NCI-H1048 (cell line): ENCODE results near the gene ANKRD29.

Source experiments
- DNase-seq: peaks from one replicate; lab custom pipeline; 2025; lab: John Stamatoyannopoulos, UW

ANKRD29 gene, protein sequence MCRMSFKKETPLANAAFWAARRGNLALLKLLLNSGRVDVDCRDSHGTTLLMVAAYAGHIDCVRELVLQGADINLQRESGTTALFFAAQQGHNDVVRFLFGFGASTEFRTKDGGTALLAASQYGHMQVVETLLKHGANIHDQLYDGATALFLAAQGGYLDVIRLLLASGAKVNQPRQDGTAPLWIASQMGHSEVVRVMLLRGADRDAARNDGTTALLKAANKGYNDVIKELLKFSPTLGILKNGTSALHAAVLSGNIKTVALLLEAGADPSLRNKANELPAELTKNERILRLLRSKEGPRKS

DNA sequence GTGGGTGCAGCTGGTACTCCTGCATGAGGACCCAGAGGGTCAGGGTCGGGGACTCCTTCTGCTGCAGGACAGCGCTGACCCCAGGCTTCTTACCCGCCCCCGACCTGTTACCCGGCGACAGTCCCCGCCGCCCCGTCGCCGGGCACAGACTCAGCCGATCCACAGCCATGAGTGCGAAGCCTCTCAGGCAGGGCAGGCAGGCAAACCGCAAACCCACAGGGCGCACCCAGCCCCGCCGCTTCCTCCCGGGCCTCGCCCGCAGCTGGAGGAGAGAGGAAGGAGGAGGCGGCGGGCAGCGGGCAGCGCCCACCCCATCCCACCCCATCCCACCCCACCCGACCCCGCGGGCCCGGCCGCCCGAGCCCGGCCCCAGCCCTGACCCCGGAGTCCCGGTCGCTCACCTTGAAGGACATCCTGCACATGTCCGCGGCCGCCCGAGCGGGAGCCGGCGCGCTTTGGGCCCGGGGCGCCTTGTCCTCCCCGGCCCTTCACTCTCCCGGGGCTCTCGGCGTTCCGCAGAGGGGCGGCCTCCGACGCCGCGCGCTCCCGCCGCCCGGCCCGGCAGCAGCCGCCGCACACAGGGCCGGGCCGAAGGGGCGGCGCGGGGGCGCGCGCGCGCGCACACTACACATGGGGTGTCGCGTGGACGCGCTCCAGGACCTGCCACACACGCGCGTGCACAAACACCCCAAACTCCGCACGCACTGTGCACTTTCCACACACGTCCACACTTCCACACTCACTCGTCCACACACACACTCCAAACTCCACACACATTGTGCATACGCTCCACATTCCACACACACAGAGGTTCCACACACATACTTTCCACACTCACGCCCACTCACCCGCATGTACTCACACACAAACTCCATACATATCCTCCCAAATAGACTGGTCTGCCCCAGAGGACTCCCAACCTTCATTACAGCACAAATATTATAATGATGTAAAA lies at the start of gene ANKRD29:
Gene ANKRD29 (minus strand): TSS at position 603 of the 955 bp plus-strand sequence. CDS start 181 bp downstream, at position 422.
- DNase-seq: no peak

DNA sequence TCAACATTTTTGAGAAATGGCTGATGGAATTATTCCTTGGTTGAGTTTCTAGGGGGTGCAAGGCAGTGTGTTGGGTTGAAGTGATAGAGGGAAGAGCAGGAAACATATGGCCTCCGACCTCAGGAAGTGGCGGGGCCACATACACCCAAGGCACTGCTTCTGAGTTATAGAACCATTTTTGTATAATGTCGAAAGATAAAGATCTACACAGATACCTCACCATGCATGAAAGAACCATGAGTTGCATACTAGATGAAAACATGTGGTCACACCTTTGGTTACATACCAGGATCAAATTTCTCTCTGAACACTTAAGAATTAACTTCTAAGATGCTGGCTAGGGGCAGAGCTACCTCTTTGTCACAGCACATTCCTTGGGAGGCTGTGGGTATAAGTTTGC lies 49.7 kb upstream of the ANKRD29 start:
- DNase-seq: no peak

DNA sequence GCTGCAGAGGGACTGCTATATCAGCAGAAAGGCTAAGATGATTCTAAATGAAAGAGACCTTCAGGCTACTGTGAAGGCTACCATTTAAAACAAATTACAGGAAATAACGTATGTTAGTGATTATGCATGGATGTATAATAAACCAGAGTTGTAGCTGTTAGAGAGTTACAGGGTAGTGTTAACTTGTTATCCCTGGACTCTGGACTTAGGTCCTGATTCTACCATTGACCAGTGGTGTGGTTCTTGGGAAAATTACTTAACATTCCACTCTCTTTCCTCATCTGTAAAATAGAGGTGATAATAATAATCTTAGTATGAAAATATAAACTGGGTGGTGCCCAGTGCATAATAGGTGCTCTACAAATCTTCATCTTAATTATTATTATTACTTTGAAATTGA lies 48.7 kb upstream of the ANKRD29 start:
- DNase-seq: no peak

DNA sequence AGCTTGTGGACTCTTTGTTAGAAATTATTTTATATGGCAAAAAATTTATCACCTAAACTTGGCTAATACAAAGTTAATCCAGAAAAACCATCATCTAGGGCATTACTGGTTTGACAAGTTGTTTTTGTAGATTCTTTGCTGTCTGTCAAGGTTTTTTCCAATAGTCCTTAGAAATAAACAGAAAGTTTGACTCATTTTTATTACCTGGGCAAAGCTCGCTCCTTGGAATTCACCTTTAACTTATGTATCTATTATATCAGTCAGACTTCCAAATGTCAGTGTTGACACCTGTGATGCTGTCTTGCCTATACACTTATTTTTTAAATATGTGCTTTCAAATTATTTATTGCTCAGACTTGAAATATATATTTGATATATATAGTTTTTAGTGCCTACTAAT lies 48.2 kb upstream of the ANKRD29 start:
- no peak for DNase-seq

DNA sequence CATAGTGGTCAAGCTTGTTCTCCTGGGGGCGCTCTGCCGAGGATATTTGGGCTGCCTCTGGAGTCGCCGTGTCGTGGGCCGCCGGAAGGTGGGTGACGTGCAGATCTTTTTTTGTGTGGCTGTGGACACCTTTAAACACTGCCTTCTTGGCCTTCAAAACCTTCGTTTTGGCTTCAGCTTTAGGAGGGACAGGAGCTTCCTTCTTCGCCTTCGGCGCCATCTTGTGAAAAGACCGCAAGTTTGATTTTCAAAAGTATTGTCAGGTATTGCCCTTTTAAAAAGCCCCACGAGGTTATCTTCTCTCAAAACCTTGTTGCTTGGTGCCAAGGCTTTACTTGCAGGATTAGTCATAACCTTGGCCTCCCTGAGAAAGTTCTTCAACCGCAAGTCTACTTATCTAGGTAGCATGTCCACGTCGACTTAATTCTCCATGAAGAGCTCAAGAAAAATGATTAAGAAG lies 47.4 kb upstream of the ANKRD29 start:
- DNase-seq: no peak

DNA sequence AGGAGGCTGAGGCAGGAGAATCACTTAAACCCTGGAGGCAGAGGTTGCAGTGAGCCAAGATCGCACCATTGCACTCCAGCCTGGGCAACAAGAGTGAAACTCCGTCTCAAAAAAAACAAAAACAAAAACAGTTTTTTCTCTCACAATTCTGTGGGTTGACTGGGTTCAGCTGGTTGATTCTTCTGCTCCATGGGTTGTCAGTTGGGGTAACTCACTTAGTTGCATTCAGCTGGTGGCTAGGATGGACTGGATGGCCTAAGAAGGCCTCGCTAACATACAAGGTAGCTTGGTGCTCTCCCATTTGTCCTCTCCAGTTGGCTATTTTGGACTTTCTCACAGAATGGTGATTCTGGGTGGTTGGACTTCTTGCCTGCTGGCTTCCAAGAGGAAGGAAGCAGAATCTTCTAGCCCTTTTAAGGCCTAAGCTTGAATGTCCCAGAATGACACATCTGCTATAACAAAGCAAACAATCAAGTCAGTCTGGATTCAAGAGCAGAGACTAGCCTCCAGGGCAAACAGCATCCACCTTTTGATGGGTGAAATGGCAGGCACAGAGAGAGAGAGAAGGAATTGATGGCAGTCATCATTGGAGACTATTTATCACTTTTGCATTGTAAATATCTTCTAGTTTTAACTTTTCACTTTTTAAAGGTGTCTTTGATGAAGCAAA lies 44.4 kb upstream of the ANKRD29 start:
- no peak for DNase-seq

DNA sequence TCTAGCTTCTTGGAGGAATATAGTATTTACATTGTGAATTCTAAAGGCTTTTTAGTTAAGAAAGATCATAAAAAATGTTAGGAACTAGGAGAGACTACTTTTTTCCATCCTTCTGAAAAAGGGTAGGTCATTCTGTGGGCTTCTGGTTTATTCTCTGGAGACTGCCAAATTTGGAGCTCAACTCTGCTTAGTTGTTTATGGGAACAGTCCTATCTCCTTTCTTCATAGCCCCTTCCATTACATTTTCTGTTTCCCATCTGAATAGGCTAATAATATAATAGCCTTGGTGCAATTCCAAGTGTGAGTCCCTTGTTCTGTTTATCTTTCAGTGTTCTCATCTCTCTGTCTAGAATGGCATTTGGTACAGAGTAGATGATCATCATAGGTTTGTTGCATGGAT lies 42.1 kb upstream of the ANKRD29 start:
- no peak for DNase-seq

DNA sequence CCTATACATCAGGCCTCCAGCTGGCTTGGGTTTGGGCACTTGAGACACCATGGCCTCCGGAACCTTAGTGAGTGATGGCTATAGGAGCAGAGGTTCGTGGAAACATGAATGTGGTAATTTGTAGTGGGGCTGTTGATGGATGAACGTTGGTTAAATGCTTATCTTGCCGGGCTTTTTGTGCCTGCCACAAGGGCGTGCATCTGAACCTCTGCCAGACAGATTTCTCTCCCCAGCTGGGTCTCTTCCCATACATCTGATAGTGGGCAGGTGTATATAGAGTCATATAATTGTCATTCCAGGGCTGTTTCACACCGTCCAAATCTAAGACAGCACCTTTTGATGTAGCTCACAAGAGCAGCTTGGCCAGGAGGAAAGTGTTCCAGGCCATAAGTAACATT lies 41.3 kb upstream of the ANKRD29 start:
- DNase-seq: no peak

DNA sequence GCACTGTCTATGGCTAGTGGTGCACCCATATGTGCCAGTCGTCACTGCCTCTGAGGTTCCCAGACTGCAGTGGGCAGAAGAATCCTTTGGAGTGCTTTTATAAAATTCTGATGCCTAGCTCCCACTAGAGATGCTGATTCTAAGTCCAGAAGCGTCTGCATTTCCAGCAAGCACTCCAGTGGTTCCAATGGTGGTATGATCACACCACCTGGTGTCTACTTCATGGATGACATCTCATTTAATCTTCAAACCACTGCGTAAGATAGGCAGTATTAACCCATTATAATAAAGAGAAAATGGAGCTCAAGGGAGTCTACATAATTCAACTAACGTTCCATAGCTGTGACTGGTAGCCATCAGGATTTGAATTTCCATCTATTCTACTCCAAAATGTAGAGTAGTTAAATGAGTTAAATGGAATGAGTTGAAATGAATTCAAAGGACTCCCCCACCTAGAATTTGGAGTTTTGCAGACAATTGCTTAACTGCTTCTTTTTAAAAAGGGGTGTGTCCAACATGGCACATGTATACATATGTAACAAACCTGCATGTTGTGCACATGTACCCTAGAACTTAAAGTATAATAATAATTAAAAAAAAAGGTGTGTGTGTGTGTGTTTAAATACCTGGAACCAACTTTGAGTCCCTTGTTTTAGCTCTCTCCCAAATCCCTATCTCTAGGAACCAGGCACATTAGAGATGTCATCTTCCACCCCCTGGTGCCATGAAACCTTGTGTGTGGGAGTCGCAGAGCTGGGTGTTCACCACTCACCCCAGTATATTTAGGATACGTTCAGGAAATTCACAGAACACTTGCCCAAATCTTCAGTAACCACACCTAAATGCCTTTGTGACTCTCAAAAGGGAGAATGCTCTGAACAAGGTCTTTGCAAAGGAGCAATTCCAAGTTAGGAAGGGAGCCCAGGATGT lies 40.6 kb upstream of the ANKRD29 start:
- no peak for DNase-seq

DNA sequence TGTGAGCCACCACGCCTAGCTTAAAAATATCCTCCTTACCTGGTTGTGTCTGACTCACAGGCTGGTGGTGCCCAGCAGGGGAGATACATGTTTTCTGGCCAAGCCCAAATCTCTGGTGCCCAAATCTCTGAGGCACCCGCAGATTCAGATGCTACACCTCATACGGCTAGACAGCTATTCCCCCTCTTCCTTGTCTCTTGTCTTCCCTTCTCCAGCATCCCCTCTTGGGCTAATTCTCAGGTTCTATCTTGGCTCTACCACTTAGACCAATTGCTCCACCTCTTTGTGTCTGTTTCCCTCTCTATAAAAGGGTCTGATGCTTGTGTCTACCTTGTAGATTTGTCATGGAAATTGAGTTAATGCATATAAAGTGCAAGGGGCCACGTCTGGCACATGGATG lies 39.9 kb upstream of the ANKRD29 start:
- DNase-seq: no peak

DNA sequence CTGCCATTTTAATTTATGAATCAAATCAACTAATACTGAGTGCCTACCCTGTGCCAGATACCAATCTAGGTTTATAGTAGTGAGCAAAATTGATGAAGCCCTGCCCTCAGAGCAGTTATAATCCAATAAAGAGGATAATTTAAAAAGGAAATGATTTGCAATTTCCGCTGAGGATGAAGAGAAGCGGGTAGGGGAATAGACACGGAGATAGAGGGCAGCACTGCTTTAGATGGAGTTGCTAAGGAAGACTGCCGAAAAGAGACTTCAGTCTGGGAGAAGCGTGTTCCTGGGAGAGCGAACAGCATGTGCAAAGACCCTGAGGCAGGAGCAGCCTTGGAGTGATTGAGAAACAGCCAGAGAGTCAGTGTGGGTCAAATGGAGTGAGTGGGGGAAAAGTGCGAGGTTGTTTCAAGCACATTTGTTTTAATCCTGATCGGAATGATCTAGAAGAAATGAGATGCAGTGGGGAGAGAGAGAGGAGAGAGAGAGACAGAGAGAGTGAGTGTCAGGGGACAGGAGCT lies 38.9 kb upstream of the ANKRD29 start:
- no peak for DNase-seq

DNA sequence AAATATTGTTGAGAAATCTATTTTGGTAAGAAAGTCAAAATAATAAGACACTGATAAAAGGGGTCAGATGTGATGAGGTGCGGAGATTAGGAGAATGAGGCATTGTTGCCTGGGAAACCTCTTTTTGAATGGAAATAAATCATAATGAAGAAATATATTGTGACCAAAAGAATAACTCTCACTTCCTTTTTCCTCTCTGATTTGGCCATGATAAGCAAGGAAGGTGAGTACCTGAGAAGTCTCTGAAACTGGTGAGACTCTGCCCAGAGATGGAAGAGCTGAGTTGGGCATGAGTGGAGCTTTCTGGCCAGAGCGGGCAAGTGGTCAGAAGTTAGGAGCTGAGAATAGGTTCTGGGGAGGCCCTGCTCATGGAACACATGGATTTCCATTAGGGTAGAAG lies 38.3 kb upstream of the ANKRD29 start:
- no peak for DNase-seq

DNA sequence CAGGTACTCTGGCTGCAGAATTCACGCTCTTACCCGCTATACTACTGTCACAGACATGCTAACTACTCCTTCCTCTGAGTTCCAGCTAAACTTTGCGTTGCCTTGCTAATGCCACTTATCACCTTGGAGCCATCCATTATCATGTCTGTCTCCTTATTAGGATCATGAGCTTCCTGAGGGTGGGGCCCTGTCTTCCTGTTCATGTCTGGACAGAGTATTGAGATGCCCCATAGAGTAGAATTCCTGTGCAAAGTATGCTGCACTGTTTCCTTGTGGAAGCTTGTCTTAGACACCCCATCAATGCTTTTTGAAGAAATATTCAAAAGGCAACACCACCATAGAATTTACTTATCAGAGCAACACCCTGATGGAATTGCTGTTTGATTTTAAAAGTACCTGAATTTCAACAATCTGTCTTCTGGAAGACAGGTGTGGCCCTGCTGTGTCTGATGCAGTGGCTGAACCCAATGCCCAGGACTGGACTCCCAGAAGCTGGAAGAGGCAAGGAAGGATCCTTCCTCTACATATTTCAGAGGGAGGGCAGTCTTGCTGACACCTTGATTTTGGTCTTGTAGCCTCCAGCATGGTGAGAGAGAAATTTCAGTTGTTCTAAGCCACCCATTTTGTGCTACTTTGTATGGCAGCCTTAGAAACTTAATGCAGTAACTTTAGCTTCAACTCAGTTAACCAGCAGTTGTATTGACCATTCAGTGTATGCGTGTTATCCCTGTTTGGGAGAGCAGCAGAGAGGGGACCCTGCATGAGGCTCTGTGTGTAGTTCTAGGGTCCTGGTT lies 32.1 kb upstream of the ANKRD29 start:
- DNase-seq: no peak

DNA sequence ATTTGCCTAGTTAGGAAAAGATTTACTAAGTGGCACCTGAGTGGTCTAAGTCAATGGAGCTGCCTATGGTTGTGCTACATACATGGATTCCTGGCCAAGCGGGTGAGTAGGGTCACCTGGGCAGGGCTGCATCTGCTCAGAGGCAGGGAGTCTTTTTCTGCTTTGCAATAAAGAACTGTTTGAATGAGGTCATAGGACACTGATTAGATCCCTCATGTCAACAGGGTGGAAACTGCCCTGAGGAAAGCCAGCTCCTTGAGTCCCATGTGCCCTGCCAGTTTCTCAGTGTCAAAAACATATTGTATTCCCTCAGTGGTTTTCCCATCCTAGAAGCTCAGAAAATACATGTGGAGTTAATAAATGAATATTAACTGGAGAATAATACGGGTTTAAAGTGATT lies 31.1 kb upstream of the ANKRD29 start:
- no peak for DNase-seq

DNA sequence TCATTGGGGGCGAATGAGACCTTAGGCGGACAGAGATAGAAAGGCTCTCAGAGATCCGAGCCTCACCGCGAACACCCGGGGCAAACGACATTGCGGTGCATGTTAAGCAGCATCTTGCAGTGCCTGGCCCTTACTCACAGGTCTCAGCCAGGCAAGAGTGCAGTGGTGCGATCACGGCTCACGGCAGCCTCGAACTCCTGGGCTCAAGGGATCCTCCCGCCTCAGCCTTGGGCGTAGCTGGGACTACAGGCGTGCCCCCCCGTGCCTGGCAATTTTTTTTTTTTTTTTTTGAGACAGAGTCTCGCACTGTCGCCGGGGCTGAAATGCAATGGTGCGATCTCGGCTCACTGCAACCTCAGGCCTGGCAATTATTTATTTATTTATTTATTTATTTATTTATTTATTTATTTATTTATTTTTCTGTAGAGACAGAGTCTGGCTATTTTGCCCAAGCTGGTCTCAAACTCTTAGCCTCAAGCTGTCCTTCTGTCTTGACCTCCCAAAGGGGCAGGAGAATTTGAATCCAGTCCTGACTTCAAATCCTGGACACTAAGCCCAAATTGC lies 27.9 kb upstream of the ANKRD29 start:
- DNase-seq: no peak

DNA sequence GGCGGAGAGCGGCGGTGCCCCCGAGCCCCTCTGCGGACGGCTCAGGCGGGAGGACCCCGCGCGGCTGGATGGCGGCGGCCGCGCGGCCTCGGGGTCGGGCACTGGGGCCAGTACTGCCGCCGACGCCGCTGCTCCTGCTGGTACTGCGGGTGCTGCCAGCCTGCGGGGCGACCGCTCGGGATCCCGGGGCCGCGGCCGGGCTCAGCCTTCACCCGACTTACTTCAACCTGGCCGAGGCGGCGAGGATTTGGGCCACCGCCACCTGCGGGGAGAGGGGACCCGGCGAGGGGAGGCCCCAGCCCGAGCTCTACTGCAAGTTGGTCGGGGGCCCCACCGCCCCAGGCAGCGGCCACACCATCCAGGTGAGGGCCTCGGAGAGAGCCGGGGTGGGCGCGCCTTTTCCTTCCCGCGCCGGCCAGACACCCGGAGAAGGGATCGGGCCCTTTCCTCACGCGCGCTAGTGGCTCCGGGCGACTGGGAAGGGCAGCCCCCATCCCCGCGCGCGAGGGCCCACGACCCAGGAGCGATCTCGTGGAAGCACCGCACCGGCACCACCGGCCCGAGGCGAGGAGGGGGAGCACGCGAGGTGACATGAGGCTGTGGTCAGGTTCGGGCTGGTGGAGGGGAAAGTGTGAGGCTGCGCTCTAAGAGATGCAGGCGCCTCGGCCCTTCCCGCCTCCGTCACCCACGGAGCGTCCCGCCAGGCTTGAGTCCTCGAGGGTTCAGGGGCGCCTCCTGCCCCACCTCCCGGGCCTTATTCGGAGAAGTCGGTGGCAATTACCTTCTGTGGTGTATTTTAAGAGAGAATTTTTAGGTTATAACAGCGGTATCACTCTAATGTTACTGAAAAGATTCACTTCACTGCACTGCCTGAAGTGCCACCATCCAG lies 27.1 kb upstream of the ANKRD29 start:
- no peak for DNase-seq

DNA sequence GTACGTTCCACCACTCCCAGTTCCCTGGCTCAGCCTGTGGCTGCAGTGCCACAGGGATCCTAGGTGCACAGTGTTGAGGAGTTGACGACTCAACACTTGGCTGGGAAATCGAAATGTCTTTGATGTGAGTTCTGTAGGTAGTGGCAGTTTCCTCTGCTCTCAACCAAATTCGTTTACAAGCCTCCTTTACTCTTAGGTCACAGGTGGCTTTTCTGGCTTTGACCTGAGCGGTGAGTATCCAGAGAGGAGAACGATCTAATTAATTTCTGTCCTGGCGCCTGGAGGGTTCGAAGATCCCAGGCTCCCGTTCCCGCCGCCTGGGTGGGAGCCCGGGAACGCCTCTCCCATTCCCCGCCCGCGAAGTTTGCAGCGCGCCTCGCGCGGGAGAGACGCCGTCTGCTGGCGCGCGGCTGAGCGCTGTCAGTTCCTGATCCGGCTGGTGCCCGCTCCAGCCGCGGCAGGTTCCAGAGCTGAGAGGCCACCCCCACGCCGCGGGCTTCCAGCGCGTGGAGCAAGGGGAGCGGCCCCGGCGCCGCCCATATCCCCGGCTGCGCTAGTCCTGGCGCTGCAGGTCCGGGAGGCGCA lies 26.4 kb upstream of the ANKRD29 start, which contains the start of gene LAMA3:
Gene LAMA3 (plus strand): TSS at position 423 of the 585 bp plus-strand sequence. CDS start 231 bp downstream, outside the sequence.
- DNase-seq: peak; percentile 56

DNA sequence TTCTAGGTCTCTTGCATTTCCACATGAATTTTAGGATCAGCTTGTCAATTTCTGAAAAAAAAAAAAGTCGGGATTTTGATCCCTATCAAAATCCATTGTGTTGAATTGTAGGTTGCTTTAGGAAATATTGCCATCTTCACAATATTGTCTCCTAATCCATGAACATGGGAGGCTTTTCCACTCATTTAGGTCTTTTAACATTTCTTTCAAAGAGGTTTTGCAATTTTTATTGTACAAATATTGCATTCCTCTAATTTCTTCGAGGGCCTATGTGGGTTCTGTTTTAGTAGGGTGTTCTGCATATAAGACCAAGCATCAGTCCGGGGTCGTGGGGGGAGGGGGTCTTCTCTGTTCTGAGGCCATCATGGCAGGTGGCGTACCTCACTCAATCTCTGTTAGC lies 25.8 kb upstream of the ANKRD29 start:
- DNase-seq: no peak
